H1 (cell line): ENCODE data around the gene MMEL1. TPM values are rescaled to one million over a fixed set of nuclear protein-coding genes. Genes with fewer than 3 reads are reported as not detected.
"Not testable (repeated sequence)": the region's sequence is repeated elsewhere in the genome, so short reads cannot be mapped to it uniquely, and the experiment has no call there.

Experiments
- CTCF ChIA-PET: fragments of 300-600 bp; sonication (Branson Sonifier 250); formaldehyde crosslinking; loops from one replicate; lab custom pipeline; 2021; ENCODE audit not compliant: partially characterized antibody; lab: Charles Lee
- POLR2A ChIA-PET: fragments of 300-600 bp; sonication (Branson Sonifier 250); formaldehyde crosslinking; loops from one replicate; lab custom pipeline; 2021; ENCODE audit warnings: inconsistent platforms; ENCODE audit not compliant: partially characterized antibody; lab: Charles Lee
- DNase-seq, 2 experiments: peaks; one replicate each; pipeline versions ENCODE4 v3.0.0 to v3.0.0-alpha.2; 2010 to 2022; ENCODE audit warnings: low spot score in 2 of 2, low read depth in 1 of 2, mixed read lengths in 1 of 2
- FAIRE-seq: peaks from 2 replicates; lab custom pipeline; 2011; peaks lifted over from hg19 to GRCh38; lab: Jason Lieb, UNC
- H2AFZ ChIP-seq: 2 replicates; pipeline ENCODE4 v1.8.1; 2012; ENCODE audit warnings: low read length, inconsistent platforms
- H2AK5ac ChIP-seq: 2 replicates; pipeline ENCODE4 v1.6.1; 2013; ENCODE audit warnings: low read depth, low read length
- H2BK120ac ChIP-seq: replicated peaks from 2 replicates; pipeline ENCODE3; 2013; ENCODE audit warnings: low read depth, low read length, inconsistent platforms
- H2BK12ac ChIP-seq: 2 replicates; pipeline ENCODE4 v1.6.1; 2013; ENCODE audit warnings: low read depth, low read length
- H2BK15ac ChIP-seq: 2 replicates; pipeline ENCODE4 v1.6.1; 2013; ENCODE audit warnings: low read length
- H2BK20ac ChIP-seq: 2 replicates; pipeline ENCODE4 v1.6.1; 2013; ENCODE audit warnings: low read length
- H2BK5ac ChIP-seq: 2 replicates; pipeline ENCODE4 v1.6.1; 2013; ENCODE audit warnings: low read depth, low read length
- H3K14ac ChIP-seq: 2 replicates; pipeline ENCODE4 v1.6.1; 2013; ENCODE audit warnings: inconsistent platforms; ENCODE audit not compliant: insufficient read length
- H3K18ac ChIP-seq: 2 replicates; pipeline ENCODE4 v1.6.1; 2013; ENCODE audit warnings: low read length; ENCODE audit errors: extremely low read depth
- H3K23ac ChIP-seq: 2 replicates; pipeline ENCODE4 v1.6.1; 2013; ENCODE audit warnings: inconsistent platforms; ENCODE audit not compliant: insufficient read length
- H3K23me2 ChIP-seq: 2 replicates; pipeline ENCODE4 v1.6.1; 2013; ENCODE audit warnings: low read depth, low read length
- H3K27ac ChIP-seq: 2 replicates; pipeline ENCODE4 v1.6.1; 2011; ENCODE audit warnings: low read depth, low read length, inconsistent platforms
- H3K27me3 ChIP-seq, 4 experiments: replicated peaks in 1 of 4; 1 replicate in 1 of 4; 2 replicates in 3 of 4; pipeline versions ENCODE4 v1.6.1 to v1.8.1; 2011 to 2013; ENCODE audit warnings: low read length in 3 of 4, mild to moderate bottlenecking in 3 of 4, inconsistent platforms in 2 of 4, mixed read lengths in 2 of 4, moderate library complexity in 1 of 4; ENCODE audit not compliant: control insufficient read depth in 3 of 4, insufficient read depth in 3 of 4; ENCODE audit errors: extremely low read depth in 1 of 4
- H3K36me3 ChIP-seq, 4 experiments: 2 replicates each; pipeline versions ENCODE4 v1.6.1 to v1.8.1; 2011 to 2013; ENCODE audit warnings: mild to moderate bottlenecking in 4 of 4, low read length in 3 of 4, moderate library complexity in 2 of 4, control low read depth in 1 of 4, inconsistent platforms in 1 of 4; ENCODE audit not compliant: insufficient read depth in 4 of 4, control insufficient read depth in 2 of 4
- H3K4ac ChIP-seq: replicated peaks from 2 replicates; pipeline ENCODE3; 2013; ENCODE audit warnings: low read length, low read depth, mixed read lengths, inconsistent platforms; ENCODE audit not compliant: insufficient read length
- H3K4me1 ChIP-seq, 4 experiments: replicated peaks in 1 of 4; 1 replicate in 1 of 4; 2 replicates in 3 of 4; pipeline versions ENCODE4 v1.6.1 to v1.8.1; 2011 to 2013; ENCODE audit warnings: low read length in 3 of 4, inconsistent platforms in 2 of 4, mixed read lengths in 1 of 4; ENCODE audit not compliant: insufficient read depth in 4 of 4, control insufficient read depth in 3 of 4
- H3K4me2 ChIP-seq, 2 experiments: 2 replicates each; pipeline versions ENCODE4 v1.6.1 to v1.8.1; 2011 to 2013; ENCODE audit warnings: low read depth in 2 of 2, low read length in 2 of 2, control low read depth in 1 of 2, inconsistent platforms in 1 of 2, mild to moderate bottlenecking in 1 of 2; ENCODE audit not compliant: insufficient read depth in 1 of 2
- H3K4me3 ChIP-seq, 4 experiments: fragments of 200-600, 300-600 bp in 1 of 4; sonication (generic), shearing (Covaris generic), sonication (Bioruptor Twin) in 1 of 4; 2 replicates each; pipeline versions ENCODE4 v1.5.1 to v1.8.1; 2011 to 2016; ENCODE audit warnings: low read length in 4 of 4, low read depth in 3 of 4, control low read depth in 2 of 4, inconsistent platforms in 2 of 4, mild to moderate bottlenecking in 2 of 4, mixed read lengths in 1 of 4, moderate library complexity in 1 of 4; ENCODE audit not compliant: insufficient read depth in 2 of 4; ENCODE audit errors: extremely low read depth in 1 of 4
- H3K56ac ChIP-seq: replicated peaks from 2 replicates; pipeline ENCODE3; 2013; ENCODE audit warnings: low read depth, mild to moderate bottlenecking, mixed read lengths, low read length, inconsistent platforms; ENCODE audit not compliant: insufficient read length
- H3K79me1 ChIP-seq: 2 replicates; pipeline ENCODE4 v1.6.1; 2013; ENCODE audit warnings: low read depth, low read length, control low read depth
- H3K79me2 ChIP-seq, 2 experiments: 2 replicates each; pipeline versions ENCODE4 v1.6.1 to v1.8.1; 2012 to 2013; ENCODE audit warnings: low read length in 2 of 2, mild to moderate bottlenecking in 2 of 2, inconsistent platforms in 1 of 2; ENCODE audit not compliant: insufficient read depth in 2 of 2, control insufficient read depth in 1 of 2
- H3K9ac ChIP-seq, 4 experiments: replicated peaks in 1 of 4; 1 replicate in 1 of 4; 2 replicates in 3 of 4; pipeline versions ENCODE4 v1.6.1 to v1.8.1; 2011 to 2013; ENCODE audit warnings: low read depth in 3 of 4, low read length in 3 of 4, control low read depth in 2 of 4, mild to moderate bottlenecking in 2 of 4, moderate library complexity in 2 of 4, inconsistent platforms in 1 of 4; ENCODE audit errors: extremely low read depth in 1 of 4
- H3K9me3 ChIP-seq, 2 experiments: 2 replicates each; pipeline versions ENCODE4 v1.6.1 to v1.8.1; 2012 to 2013; ENCODE audit warnings: mild to moderate bottlenecking in 2 of 2, moderate library complexity in 2 of 2, control low read depth in 1 of 2, inconsistent platforms in 1 of 2, low read depth in 1 of 2, low read length in 1 of 2, mixed read lengths in 1 of 2; ENCODE audit not compliant: insufficient read depth in 2 of 2
- H4K20me1 ChIP-seq, 2 experiments: replicated peaks in 1 of 2; 2 replicates each; pipeline versions ENCODE3 to v1.8.1; 2011 to 2013; ENCODE audit warnings: inconsistent platforms in 2 of 2, low read length in 2 of 2, mild to moderate bottlenecking in 1 of 2; ENCODE audit not compliant: insufficient read depth in 2 of 2, control insufficient read depth in 1 of 2
- H4K5ac ChIP-seq: 2 replicates; pipeline ENCODE4 v1.6.1; 2013; ENCODE audit warnings: low read length, low read depth, mixed read lengths, inconsistent platforms; ENCODE audit not compliant: insufficient read length
- H4K8ac ChIP-seq: 2 replicates; pipeline ENCODE4 v1.8.0; 2013; ENCODE audit warnings: mild to moderate bottlenecking, moderate library complexity, low read length, inconsistent platforms; ENCODE audit not compliant: insufficient read depth; ENCODE audit errors: extremely low read depth
- H4K91ac ChIP-seq: replicated peaks from 2 replicates; pipeline ENCODE3; 2013; ENCODE audit warnings: low read length, mixed read lengths, inconsistent platforms; ENCODE audit not compliant: insufficient read length
- WGBS, 2 experiments: shearing (Covaris generic) in 1 of 2; methylation state at CpG; one replicate each; pipeline versions ENCODE4 v1.1.6 to v1.1.7; 2013 to 2015; ENCODE audit warnings: low lambda C conversion rate in 2 of 2, mixed read lengths in 2 of 2, inconsistent platforms in 1 of 2, low coverage in 1 of 2, missing lambda C conversion rate in 1 of 2; ENCODE audit not compliant: insufficient replicate concordance in 2 of 2, insufficient coverage in 1 of 2, insufficient read length in 1 of 2; ENCODE audit errors: extremely low coverage in 1 of 2, missing lambda C conversion rate in 1 of 2; 5-methylcytosine and 5-hydroxymethylcytosine counted together
- polyA plus RNA-seq, 7 experiments: library from polyadenylated mRNA; depleted of rRNA in 3 of 7; stranded (reverse) in 5 of 7; unstranded in 2 of 7; fragments of >200 nt in 5 of 7; fragments of 200-250 nt in 2 of 7; gene quantifications; 1 replicate in 5 of 7; 2 replicates in 1 of 7; 4 replicates in 1 of 7; pipeline versions ENCODE4 v1.2.1 to v1.2.3, GENCODE V29; 2011 to 2013; ENCODE audit warnings: missing spikeins in 2 of 7, mixed read lengths in 2 of 7
- total RNA-seq: library from RNA; stranded (reverse); fragmentation: NEBNext Ultra II Directional; extraction: Animal tissue kit (Norgen Biotek cat#: 25700); gene quantifications from 2 replicates; pipeline ENCODE4 v1.2.1, GENCODE V29; 2021

The MMEL1 gene
- total and polyA plus RNA-seq, 2 of the 8 experiments (the other 6 are each of a cell fraction or from before 2014, with no cell fraction given) = 0.91 to 1.7 TPM

DNA sequence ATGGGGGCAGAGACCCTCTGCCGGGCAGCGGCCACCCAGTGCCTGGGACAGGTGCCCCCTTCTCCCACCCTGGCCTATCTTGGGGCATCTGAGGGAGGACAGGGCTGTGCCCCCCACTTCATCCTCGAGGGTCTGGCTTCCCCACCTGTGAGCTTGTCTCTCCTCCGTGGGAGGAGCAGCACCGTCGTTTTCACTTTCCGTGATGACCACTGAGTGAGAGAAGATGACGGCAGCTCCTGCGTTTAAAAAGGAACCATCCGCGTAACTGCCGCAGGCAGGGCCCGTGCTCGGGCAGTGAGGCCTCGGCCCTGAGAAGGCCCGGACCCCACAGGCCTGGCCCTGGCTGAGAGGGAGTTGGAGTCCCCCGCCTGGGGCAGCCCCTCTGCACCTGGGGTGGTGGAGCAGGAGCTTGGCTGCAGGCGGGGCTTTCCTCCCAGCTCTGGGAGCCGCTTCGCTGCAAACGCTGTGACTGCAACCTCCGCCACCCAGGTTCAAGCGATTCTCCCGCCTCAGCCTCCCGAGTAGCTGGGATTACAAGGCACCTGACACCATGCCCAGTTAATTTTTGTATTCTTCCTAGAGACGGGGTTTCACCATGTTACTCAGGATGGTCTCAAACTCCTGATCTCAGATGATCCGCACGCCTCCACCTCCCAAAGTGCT, 83.3 kb downstream of the MMEL1 start:
- H3K27ac ChIP-seq, H3K79me1 ChIP-seq, H3K9me3 ChIP-seq, H2BK120ac ChIP-seq, H2BK12ac ChIP-seq, FAIRE-seq, H4K91ac ChIP-seq, H2AK5ac ChIP-seq, H3K79me2 ChIP-seq, H2BK20ac ChIP-seq, H3K14ac ChIP-seq, H2AFZ ChIP-seq, POLR2A ChIA-PET, DNase-seq, H4K5ac ChIP-seq, H3K9ac ChIP-seq, H3K36me3 ChIP-seq, H4K20me1 ChIP-seq, H2BK15ac ChIP-seq, H3K27me3 ChIP-seq, H3K4me3 ChIP-seq, H3K56ac ChIP-seq, H3K23me2 ChIP-seq, H3K18ac ChIP-seq, H2BK5ac ChIP-seq, H3K4ac ChIP-seq, H3K23ac ChIP-seq, H3K4me2 ChIP-seq: not testable (repeated sequence)
- Histone ChIP-seq H3K4me1 (peaks cover 0 to 18% (median 14%) of the 10 kb centered on the region in 4 experiments; a peak in 6 of 7 replicates), H4K8ac (peak overlapping the region; percentile 41; the same call in 1 of the 2 replicates)
- CTCF ChIA-PET = interaction anchor here (1.0 to 3.7 kb wide), 6 partner anchors 9 to 871 kb away, joined by 3 to 27 read pairs (median 4); partner anchors contain the start of gene PANK4
- WGBS, 2 experiments = 94% methylated on average over 22 of the region's 28 CpGs; no CpG with 5 or more reads in 1 of the 2 experiments
